HTR-8/SVneo (cell line): ENCODE results near the gene THAP5.
A peak's percentile ranks its signal among the peaks of the same experiment; 100 is the strongest.
"Not testable (repeated sequence)": the region's sequence is repeated elsewhere in the genome, so short reads cannot be mapped to it uniquely, and the experiment has no call there.

Experiments
- DNase-seq: peaks from one replicate; pipeline ENCODE4 v3.0.0; 2011; ENCODE audit warnings: low spot score, mixed read lengths; ENCODE audit not compliant: insufficient read length
- FAIRE-seq: peaks from 2 replicates; lab custom pipeline; 2011; peaks lifted over from hg19 to GRCh38; lab: Jason Lieb, UNC

THAP5 gene

DNA sequence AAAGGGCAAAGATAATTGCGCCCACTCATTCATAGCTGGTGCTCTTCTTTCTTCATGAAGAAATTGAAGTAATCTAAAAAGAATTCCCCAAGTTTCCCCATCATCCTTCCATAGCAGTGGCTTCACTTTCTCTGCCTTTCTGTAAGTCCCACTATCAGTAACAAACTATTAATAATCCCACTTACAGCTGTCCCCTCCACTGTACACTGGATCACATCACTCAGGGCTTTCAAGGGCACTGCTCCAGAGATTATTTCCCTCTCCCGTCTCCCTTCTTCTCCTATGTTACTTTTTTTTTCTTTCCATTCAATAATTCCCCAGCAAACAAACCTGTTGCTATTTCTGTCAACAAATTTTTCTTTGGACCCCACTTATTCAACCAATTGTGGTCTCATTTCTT is 16.3 kb upstream of the THAP5 start:
- no peak for DNase-seq
- FAIRE-seq = no peak

- no peak for FAIRE-seq
- DNase-seq = no peak
These were observed 14.7 kb upstream of the THAP5 start for GRCh38 chr7:108584211-108584610.

DNA sequence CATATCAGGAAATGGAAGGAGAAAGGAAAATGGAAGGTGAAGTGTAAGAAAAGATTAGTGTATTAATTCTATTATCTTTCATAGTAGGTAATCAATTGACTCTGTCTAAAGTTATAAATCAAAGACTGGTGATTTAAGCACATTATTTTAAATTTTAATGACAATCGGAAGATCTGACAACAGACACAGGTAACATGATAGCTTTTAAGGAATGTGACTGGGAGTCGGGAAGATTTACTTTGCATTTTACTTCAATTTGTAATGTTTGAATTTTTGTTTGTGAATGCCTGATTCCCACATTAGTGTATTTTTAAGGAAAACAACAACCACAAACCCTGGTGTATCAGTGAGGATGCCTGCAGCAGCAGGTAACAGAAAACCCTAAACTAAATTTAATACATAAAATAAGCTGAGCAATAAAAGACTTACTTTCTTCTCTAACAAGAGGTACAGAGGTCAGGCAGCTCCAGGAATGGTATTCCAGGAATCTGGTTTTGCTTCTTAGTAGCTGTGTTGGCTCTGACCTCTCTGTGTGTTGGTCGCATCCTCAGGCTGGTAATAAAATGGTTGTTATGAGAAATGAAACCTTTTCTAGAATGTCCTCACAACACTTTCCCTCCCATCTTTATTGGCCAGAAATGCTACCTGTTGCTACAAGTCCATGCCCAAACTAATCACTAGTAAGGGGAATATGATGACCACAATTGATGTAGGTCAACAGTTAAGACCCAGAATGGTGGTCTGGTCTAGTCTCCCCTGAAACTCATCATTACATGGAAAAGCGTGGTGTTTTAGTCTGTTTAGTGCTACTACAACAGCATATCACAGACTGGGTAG is 12.4 kb upstream of the THAP5 start:
- FAIRE-seq = no peak
- DNase-seq = peak; percentile 25

DNA sequence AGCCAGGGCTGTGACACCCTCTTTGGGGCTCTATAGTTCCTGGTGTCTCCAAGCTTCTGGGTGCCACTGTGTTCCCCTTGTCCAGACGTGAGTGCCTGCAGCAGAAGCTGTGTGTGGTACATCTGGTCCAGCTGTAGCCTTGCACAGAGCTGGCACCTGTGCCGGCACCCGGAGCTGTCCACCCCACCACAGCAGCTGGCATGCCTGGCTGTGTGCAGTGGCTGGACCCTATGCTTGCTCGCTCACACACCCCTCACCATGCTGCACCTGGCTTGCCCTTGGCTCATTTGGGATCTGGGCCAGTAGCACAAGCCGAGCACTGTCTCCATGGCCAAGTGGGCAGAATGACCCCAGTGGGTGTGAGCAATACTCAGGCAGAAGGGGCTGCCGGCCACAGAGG is 10.8 kb upstream of the THAP5 start:
- DNase-seq (no peak), FAIRE-seq (no peak)

DNA sequence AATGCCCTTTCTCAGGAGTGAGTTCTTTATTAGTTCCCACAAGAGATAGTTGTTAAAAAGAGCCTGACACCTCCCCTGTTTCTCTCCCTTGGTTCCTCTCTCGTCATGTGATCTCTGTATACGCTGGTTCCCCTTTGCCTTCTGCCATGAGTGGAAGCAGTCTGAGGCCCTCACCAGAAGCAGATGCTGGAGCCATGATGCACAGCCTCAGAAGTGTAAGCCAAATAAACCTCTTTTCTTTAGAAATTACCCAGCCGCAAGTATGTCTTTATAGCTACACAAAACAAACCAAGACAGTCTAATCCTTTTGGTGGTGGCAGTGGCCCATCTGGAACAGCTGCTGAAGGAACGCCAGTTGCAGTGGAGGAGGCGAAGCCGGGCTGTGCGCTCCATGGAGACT is 9.4 kb upstream of the THAP5 start:
- FAIRE-seq = no peak
- DNase-seq = no peak

- no peak for FAIRE-seq
- DNase-seq = no peak
These were observed 6.6 kb upstream of the THAP5 start for GRCh38 chr7:108576116-108576515.

GRCh38 chr7:108575156-108575555 is 5.7 kb upstream of the THAP5 start:
- DNase-seq = no peak
- FAIRE-seq = no peak

- FAIRE-seq (no peak), DNase-seq (no peak)
These were observed 3.0 kb upstream of the THAP5 start for GRCh38 chr7:108572480-108572879.

DNA sequence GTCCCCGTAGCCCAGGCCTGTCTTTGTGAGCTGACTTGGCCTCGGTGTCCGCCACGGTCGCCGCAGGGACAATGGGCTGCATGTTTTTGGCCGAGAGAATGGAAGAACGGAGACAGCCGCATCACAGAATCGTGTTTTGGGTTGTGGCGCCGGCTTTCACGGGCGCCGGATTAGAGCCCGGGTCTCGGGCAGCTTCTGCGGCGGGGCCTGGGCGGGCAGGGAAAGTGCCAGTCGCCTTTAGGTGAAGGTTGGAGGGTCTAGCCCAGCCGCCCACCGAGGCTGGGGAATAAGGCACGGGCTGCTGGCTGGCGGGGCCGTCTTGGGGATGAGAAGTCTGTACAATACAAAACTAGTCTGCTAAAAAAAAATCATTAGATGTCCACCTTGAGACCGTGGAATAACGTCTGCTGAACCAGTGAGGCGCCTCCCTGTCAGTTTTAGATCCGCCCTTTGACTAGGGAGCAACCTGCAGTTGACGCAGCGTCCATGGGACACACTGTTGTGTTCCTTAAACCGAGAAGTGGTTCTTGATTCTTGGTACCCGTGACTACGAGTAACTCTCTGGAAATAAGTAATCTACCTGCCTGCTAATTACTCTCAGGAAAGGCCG is 745 bp upstream of the THAP5 start:
- FAIRE-seq (no peak), DNase-seq (no peak)

DNA sequence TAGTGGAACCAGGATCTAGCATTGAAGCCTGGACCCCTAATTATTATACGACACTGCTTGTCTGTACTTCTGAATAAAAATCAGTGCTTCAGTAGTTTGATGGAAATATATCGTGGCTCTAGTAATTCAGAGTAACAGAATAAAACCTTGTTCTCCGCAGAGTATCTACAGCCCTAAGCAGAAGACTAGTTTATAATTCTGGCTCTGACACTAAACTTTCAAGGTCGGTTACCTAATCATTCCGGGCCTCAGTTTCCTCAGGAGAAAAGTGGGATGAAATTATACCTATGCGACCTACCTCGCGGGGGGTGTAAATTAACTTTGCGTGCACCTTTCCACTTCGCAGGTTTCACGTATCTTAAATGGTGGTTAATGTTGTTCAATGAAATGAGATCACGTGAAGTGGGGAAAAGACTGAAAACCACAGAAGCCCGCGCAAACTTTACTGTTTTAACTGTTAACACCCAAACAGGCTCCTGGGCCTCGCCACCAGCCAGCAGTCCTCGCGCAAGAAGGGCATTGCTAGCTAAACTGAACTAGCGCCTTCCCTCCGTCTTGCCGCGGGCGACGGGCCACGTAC is 615 bp downstream of the THAP5 start:
- DNase-seq (no peak), FAIRE-seq (no peak)

GRCh38 chr7:108565987-108566386 is 3.5 kb downstream of the THAP5 start:
- DNase-seq (no peak), FAIRE-seq (no peak)

GRCh38 chr7:108561047-108561619 is 8.4 kb downstream of the THAP5 start:
- FAIRE-seq (no peak), DNase-seq (no peak)

- FAIRE-seq = no peak
- DNase-seq = no peak
These were observed 10.3 kb downstream of the THAP5 start for GRCh38 chr7:108559253-108559652.

DNA sequence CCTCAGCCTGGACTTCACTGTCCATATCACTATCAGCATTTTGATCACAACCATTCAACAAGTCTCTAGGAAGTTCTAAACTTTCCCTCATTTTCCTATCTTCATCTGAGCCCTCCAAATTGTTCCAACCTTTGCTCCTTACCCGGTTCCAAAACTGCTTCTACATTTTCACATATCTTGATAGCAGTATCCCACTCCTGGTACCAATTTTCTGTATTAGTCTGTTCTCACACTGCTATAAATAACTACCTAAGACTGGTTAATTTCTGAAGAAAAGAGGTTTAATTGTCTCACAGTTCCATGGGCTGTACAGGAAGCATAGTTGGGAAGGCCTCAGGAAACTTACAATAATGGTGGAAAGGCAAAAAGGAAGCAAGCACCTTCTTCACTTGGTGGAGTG is 11.9 kb downstream of the THAP5 start:
- FAIRE-seq = no peak
- DNase-seq = no peak

- FAIRE-seq = no peak
These were observed 12.3 kb downstream of the THAP5 start for GRCh38 chr7:108557191-108557590.

DNA sequence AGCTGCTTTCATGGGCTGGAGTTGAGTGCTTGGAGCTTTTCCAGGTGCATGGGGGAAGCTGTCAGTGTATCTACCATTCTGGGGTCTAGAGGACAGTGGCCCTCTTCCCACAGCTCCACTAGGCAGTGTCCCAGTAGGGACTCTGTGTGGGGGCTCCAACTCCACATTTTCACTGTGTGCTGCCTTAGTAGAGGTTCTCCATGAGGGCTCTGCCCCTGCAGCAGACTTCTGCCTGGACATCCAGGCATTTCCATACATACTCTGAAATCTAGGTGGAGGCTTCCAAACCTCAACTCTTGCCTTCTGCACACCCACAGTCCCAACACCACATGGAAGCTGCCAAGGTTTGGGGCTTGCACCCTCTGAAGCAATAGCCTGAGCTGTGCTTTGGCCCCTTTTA is 12.8 kb downstream of the THAP5 start:
- not testable (repeated sequence) for FAIRE-seq, DNase-seq

More at GRCh38 chr7:108557191-108557590, 12.3 kb downstream of the THAP5 start:
- no peak for DNase-seq

- FAIRE-seq, DNase-seq: not testable (repeated sequence)
These were observed 21.2 kb downstream of the THAP5 start for GRCh38 chr7:108548141-108548896.

DNA sequence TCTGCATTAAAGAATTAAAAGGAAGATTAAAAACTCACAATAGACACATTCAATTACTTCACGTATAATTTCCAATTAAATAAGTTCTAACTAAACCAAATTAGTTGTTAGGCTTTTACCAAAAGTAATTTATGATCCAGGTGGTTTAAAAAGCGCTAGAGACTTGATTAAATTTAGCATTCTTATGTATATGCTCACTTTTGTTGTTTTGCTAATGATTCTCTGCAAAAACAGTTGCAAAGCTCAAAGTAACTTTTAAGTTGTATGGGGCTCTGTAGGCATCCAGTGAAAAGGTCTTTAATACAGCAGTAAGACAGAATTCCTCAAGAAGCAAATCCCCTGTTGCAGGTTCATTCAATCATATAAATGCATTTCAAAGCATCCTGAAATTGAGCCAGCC is 28.0 kb downstream of the THAP5 start:
- no peak for DNase-seq
- no peak for FAIRE-seq

- DNase-seq, FAIRE-seq: not testable (repeated sequence)
These were observed 30.8 kb downstream of the THAP5 start for GRCh38 chr7:108538685-108539084.

DNA sequence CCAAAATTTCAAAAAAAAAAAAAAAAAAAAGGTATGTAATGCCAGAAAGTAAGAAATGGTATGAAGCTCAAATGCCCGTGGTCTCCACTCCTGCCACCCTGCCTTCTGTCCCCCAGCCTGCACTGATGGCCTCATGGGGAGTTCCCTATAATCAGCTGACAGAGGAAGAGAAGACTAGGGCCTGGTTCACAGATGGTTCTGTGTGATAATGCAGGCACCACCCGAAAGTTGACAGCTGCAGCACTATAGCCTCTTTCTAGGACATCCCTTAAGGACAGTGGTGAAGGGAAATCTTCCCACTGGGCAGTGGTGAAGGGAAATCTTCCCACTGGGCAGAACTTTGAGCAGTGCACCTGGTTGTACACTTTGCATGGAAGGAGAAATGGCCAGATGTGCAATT is 31.3 kb downstream of the THAP5 start:
- FAIRE-seq, DNase-seq: not testable (repeated sequence)
